H1 (cell line): ENCODE measurements around the gene SYN1.

Experiments
- CREB1 ChIP-seq: IDR thresholded peaks from 2 replicates; pipeline ENCODE4 v1.6.1; 2012; ENCODE audit warnings: inconsistent platforms
- CTCF ChIP-seq, 3 experiments: IDR thresholded peaks; 1 replicate in 2 of 3; 2 replicates in 1 of 3; pipeline versions ENCODE4 v1.5.1 to v1.6.1; 2011; ENCODE audit warnings: low read length in 3 of 3, mild to moderate bottlenecking in 3 of 3, inconsistent platforms in 2 of 3, low read depth in 1 of 3, moderate library complexity in 1 of 3; ENCODE audit not compliant: insufficient read depth in 1 of 3; ENCODE audit errors: control extremely low read depth in 1 of 3
- EP300 ChIP-seq, 2 experiments: IDR thresholded peaks; 1 replicate in 1 of 2; 2 replicates in 1 of 2; pipeline ENCODE4 v1.6.1; 2011 to 2012; ENCODE audit warnings: low read depth in 2 of 2, low read length in 2 of 2, mild to moderate bottlenecking in 2 of 2, borderline replicate concordance in 1 of 2, inconsistent platforms in 1 of 2, moderate library complexity in 1 of 2
- EZH2 ChIP-seq: fragments of 200-600 bp; sonication (generic); IDR thresholded peaks from 2 replicates; pipeline ENCODE4 v1.7.1; 2012; ENCODE audit warnings: low read depth, mild to moderate bottlenecking, moderate library complexity, low read length, inconsistent platforms; ENCODE audit not compliant: severe bottlenecking
- KDM1A ChIP-seq: fragments of 200-600, 300-600 bp; sonication (generic); IDR thresholded peaks from 2 replicates; pipeline ENCODE4 v1.7.1; 2016; ENCODE audit warnings: mild to moderate bottlenecking, low read length, borderline replicate concordance
- MAX ChIP-seq: IDR thresholded peaks from 2 replicates; pipeline ENCODE4 v1.6.1; 2012; ENCODE audit warnings: inconsistent platforms
- POLR2AphosphoS5 ChIP-seq: IDR thresholded peaks from 2 replicates; pipeline ENCODE4 v1.6.1; 2011; ENCODE audit warnings: low read depth, low read length
- SIX5 ChIP-seq: IDR thresholded peaks from 2 replicates; pipeline ENCODE4 v1.6.1; 2011; ENCODE audit warnings: mild to moderate bottlenecking, low read depth, low read length
- YY1 ChIP-seq: IDR thresholded peaks from 2 replicates; pipeline ENCODE4 v1.6.1; 2011; ENCODE audit warnings: low read depth, mild to moderate bottlenecking, low read length

- no peak for TF ChIP-seq KDM1A
- TF ChIP-seq EZH2 = no peak
- no peak for TF ChIP-seq CTCF (IDR thresholded peaks at IDR 0.05; ENCODE audit: control extremely low read depth in 1 of 3, insufficient read depth in 1 of 3, low read depth in 1 of 3, low read length in 3 of 3)
- no peak for TF ChIP-seq CREB1
- no peak for TF ChIP-seq MAX
- no peak for TF ChIP-seq POLR2AphosphoS5
- no peak for TF ChIP-seq EP300 (IDR thresholded peaks at IDR 0.05; ENCODE audit: borderline replicate concordance in 1 of 2, low read depth in 2 of 2, low read length in 2 of 2)
- no peak for TF ChIP-seq SIX5
- TF ChIP-seq YY1 = no peak
Observed at GRCh38 chrX:47662144-47662657, 42.5 kb upstream of the SYN1 start.
